Epithelial cell of proximal tubule (primary cell): Measurements from ENCODE around the gene DIPK1A. TPM values are rescaled to one million over a fixed set of nuclear protein-coding genes. Genes with fewer than 3 reads are reported as not detected.

Experiments used
- DNase-seq: peaks from one replicate; pipeline ENCODE4 v3.0.0-alpha.2; 2011; ENCODE audit warnings: low read depth
- H3K4me3 ChIP-seq: 2 replicates; pipeline ENCODE4 v1.5.1; 2011; ENCODE audit warnings: low read depth, mild to moderate bottlenecking, low read length
- total RNA-seq: library from RNA; depleted of rRNA; stranded (reverse); fragments of >200 nt; gene quantifications from 2 replicates; pipeline ENCODE4 v1.2.3, GENCODE V29; 2015
- TF ChIP-seq, protein P1 (sequence below): conservative IDR thresholded peaks from 2 replicates; pipeline ENCODE4 v1.5.1; 2012; ENCODE audit warnings: low read depth, mild to moderate bottlenecking, low read length

Gene DIPK1A
- total RNA-seq, 1 donor from 2014 or later = 3.1 TPM

DNA sequence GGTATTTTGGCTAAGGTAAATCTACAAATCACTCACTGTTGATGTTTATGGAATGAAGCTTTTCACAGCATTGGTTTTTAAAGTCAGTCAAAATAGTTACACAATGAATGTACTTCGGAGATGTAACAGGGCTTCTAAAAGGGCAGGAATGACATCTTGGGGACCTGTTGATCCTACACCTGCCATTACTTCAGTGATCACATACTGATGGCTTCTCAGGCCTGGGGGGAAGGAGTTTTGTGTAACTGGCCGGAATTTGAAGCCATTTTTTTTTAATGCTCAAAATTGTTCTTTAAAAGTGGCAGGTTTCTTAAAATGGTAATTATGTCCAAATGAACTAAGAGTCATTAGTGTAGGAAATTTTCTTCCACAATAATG, 118.2 kb downstream of the DIPK1A start:
- TF ChIP-seq, protein P1, sequence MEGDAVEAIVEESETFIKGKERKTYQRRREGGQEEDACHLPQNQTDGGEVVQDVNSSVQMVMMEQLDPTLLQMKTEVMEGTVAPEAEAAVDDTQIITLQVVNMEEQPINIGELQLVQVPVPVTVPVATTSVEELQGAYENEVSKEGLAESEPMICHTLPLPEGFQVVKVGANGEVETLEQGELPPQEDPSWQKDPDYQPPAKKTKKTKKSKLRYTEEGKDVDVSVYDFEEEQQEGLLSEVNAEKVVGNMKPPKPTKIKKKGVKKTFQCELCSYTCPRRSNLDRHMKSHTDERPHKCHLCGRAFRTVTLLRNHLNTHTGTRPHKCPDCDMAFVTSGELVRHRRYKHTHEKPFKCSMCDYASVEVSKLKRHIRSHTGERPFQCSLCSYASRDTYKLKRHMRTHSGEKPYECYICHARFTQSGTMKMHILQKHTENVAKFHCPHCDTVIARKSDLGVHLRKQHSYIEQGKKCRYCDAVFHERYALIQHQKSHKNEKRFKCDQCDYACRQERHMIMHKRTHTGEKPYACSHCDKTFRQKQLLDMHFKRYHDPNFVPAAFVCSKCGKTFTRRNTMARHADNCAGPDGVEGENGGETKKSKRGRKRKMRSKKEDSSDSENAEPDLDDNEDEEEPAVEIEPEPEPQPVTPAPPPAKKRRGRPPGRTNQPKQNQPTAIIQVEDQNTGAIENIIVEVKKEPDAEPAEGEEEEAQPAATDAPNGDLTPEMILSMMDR = no peak
- DNase-seq = no peak
- H3K4me3 ChIP-seq = no peak overlapping the region

DNA sequence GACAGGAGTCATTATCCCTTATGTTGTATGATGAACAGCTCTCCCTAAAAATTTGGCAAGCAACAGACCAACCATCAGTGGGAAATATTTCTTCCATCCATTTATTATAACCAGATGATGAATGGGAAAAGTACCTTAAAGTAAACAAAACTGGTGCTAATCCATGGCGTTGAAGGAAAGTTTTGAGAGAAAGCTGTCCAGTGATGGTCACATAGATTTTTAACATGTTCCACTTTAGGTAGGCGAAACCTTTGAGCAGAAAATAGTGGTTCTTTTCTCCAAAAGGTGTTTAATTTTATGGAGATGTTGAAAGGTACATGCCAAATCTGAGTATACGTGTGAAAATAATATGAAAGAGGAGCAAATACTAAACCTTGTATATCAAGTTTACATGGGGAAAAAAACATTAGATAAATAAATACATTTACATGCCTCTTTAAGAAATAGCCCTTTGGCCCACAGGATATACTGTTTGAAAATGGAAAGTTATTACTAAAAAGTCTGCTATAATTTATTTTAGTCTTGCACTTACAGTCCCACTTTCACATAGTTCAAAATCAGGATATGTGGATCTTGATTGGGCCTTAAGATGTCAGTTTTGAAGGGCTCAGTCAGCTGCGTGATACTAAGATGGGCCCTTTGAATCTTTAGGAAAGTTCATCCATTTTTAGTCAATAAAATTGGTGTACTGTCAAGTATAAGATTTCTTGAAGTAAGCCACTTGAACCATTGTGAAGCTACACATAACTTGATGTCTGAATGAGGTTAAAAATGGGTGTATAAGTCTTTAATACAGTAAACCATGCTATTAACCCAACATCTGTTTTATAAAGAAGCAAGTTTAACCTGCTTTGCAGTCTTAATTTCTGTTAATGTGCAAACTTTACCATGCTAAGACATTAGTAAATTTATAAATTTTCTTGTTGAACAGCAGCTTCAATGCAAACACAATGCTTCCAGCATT, 118.9 kb downstream of the DIPK1A start:
- no peak overlapping the region for H3K4me3 ChIP-seq
- DNase-seq = no peak
- TF ChIP-seq, protein P1 = no peak

GRCh38 chr1:92840600-92840999, 120.7 kb downstream of the DIPK1A start:
- TF ChIP-seq, protein P1 = no peak
- no peak for DNase-seq
- H3K4me3 ChIP-seq = no peak overlapping the region

DNA sequence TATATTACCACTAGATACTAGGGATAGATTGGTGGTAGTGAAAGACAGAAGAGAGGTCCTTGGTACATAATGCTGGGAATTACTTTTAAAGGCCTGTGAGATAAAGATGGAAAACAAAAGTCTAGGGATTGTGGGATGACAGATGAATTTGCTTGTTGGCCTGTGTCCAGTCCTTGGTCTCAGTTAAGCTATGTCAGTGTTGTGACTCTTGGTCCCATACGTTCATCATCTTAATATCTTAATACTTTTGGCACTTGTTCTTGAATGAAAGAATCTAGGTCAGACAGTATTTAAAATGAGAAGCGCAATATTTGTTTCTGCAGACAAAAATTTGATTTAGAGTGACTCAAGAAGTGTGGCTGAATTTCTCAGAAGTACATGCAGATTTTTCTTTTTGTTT, 121.8 kb downstream of the DIPK1A start:
- no peak overlapping the region for H3K4me3 ChIP-seq
- TF ChIP-seq, protein P1 = no peak
- no peak for DNase-seq

GRCh38 chr1:92838519-92838918, 122.7 kb downstream of the DIPK1A start:
- no peak overlapping the region for H3K4me3 ChIP-seq
- DNase-seq = no peak
- TF ChIP-seq, protein P1 = no peak

GRCh38 chr1:92837062-92837461, 124.2 kb downstream of the DIPK1A start:
- no peak for DNase-seq
- no peak overlapping the region for H3K4me3 ChIP-seq
- TF ChIP-seq, protein P1 = no peak

DNA sequence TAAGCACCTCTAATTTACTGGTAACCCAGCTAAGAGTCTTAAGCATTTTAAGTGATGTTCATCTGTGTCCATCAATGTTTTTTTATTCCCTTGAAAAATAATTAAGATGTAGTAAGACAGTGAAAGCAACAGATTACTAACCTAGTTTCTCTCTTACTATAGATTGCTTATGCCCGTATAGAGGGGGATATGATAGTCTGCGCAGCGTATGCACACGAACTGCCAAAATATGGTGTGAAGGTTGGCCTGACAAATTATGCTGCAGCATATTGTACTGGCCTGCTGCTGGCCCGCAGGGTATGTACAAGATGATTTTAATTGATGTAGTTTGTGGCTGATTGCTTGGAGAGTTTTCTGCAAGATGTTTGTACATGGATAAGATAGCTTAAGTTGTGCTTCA, 126.6 kb downstream of the DIPK1A start:
- TF ChIP-seq, protein P1 = no peak
- H3K4me3 ChIP-seq = no peak overlapping the region
- no peak for DNase-seq
